NB4 (cell line): ENCODE data around the gene ETAA1.

ENCODE experiments used
- DNase-seq: peaks from one replicate; pipeline ENCODE4 v3.0.0; 2010; ENCODE audit warnings: low read depth
- H3K4me3 ChIP-seq: one replicate; pipeline ENCODE4 v1.5.1; 2011; ENCODE audit warnings: mild to moderate bottlenecking, low read depth, low read length, moderate library complexity
- MYC ChIP-seq: IDR thresholded peaks from 2 replicates; pipeline ENCODE4 v1.6.1; 2011; ENCODE audit warnings: low read depth, low read length
- POLR2A ChIP-seq: IDR thresholded peaks from 2 replicates; pipeline ENCODE4 v1.6.1; 2011; ENCODE audit warnings: mild to moderate bottlenecking; ENCODE audit not compliant: insufficient read length; ENCODE audit errors: extremely low read depth
- TF ChIP-seq, protein P1 (sequence below): IDR thresholded peaks from one replicate; pipeline ENCODE4 v1.5.1; 2012; ENCODE audit warnings: low read depth, low read length
- TF ChIP-seq, protein P2 (sequence below): IDR thresholded peaks from 2 replicates; pipeline ENCODE4 v1.6.1; 2011; ENCODE audit warnings: low read depth, low read length

ETAA1 gene

DNA sequence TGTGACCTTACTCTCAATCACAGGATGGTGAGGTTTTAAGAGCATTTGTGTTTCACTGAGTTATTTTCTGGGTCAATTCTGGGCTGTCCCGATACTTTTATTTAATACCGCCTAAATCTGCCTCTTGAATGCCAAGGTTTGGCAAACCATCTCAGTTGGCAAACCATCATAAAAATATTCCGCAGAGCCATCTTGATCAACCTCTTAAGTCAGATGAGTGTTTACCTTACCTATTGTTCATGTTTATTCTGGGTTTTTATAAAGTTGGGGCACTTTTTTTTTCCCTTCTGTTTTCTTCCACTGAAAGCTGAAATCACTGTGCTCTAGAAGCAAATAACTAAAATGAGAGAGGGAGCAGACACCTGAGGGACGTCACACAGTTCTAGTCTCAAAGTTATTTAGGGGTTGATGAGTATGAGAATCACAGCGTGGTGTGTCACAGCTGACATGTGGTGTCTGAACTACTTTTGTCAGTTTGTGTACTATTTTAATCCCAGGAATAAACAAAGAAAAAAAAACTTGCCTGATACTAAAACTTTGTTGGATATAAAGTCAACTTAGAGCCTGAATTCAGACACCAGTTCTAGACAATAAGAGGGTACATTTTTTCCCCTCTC is 48.6 kb downstream of the ETAA1 start:
- TF ChIP-seq, protein P1, sequence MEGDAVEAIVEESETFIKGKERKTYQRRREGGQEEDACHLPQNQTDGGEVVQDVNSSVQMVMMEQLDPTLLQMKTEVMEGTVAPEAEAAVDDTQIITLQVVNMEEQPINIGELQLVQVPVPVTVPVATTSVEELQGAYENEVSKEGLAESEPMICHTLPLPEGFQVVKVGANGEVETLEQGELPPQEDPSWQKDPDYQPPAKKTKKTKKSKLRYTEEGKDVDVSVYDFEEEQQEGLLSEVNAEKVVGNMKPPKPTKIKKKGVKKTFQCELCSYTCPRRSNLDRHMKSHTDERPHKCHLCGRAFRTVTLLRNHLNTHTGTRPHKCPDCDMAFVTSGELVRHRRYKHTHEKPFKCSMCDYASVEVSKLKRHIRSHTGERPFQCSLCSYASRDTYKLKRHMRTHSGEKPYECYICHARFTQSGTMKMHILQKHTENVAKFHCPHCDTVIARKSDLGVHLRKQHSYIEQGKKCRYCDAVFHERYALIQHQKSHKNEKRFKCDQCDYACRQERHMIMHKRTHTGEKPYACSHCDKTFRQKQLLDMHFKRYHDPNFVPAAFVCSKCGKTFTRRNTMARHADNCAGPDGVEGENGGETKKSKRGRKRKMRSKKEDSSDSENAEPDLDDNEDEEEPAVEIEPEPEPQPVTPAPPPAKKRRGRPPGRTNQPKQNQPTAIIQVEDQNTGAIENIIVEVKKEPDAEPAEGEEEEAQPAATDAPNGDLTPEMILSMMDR: no peak
- TF ChIP-seq MYC: no peak
- no peak for TF ChIP-seq POLR2A
- TF ChIP-seq, protein P2, sequence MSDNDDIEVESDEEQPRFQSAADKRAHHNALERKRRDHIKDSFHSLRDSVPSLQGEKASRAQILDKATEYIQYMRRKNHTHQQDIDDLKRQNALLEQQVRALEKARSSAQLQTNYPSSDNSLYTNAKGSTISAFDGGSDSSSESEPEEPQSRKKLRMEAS: no peak
- no peak for DNase-seq
- H3K4me3 ChIP-seq: no peak overlapping the region

DNA sequence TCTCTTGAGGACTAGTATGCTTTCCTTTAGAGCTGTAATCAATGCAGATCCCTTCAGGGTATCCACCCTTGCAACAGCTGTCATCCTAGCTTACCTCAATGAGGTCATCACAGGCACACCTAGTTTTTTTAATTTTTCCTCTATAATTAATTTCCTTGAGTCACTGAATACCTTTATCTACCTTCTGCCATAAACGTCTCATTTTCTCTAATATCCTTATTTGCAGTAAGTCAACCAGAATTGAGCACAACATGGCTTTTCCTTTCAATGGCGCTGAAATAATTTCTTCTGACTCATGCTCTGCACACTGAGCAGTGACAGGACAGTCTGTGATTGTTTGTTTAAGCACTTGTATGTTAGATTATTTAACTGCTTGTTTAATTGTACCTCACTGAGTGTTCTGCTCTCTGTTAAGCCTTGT is 49.4 kb downstream of the ETAA1 start:
- H3K4me3 ChIP-seq: no peak overlapping the region
- DNase-seq: no peak
- TF ChIP-seq POLR2A (no peak), MYC (no peak)
- TF ChIP-seq, protein P2: no peak
- TF ChIP-seq, protein P1: no peak

DNA sequence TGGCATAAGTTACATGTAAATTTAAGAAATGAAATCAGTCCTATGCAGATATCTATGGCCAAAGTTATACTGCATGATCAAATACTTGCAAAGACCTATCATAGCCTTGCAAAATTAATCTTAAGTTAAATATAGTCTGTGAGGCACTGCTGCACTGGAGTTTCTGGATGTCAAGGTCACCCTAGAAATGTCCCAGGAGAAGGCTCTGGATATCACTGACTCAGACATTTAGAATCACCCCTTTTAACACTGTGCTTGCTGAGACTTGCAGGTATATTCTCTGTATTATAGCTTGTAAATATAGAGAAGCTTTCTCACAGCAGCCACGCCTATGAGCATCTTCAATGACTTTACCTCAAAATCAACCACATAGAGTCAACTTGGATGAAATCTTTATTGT is 51.5 kb downstream of the ETAA1 start:
- DNase-seq: no peak
- TF ChIP-seq, protein P2: no peak
- TF ChIP-seq POLR2A: no peak
- TF ChIP-seq MYC: no peak
- TF ChIP-seq, protein P1: no peak
- H3K4me3 ChIP-seq: no peak overlapping the region

DNA sequence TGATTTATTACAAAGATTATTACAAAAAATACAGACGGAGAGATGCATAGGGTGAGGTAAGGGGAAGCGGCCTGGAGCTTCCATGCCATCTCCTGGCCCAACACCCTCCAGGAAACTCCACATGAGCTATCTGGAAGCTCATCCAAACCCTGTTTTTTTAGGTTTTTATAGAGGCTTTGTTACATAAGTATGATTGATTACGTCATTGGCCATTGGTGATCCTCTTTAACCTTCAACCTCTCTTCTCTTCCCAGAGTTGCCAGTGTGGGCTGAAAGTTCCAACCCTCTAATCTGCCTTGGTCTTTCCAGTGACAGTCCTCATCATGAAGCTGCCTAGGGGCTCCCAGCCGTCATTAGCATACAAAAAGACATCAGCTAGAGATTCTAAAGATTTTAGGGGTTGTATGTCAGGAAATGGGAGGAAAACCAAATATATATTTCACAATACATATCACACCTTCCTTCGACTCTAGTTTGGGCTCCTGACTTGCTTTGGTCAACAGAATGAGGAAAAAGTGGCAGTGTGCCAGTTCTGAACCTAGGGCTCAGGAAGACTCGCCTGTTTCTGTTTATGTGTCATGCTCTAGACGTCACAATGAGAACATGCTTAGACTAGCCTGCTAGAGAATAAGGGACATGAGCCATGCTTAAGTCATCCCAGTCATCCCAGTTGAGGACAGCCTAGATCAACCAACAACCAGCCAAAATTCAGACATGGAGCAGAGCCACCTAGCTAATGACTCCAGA is 54.1 kb downstream of the ETAA1 start:
- TF ChIP-seq, protein P1: no peak
- TF ChIP-seq POLR2A: no peak
- TF ChIP-seq, protein P2: no peak
- TF ChIP-seq MYC: no peak
- no peak for DNase-seq
- H3K4me3 ChIP-seq: no peak overlapping the region

DNA sequence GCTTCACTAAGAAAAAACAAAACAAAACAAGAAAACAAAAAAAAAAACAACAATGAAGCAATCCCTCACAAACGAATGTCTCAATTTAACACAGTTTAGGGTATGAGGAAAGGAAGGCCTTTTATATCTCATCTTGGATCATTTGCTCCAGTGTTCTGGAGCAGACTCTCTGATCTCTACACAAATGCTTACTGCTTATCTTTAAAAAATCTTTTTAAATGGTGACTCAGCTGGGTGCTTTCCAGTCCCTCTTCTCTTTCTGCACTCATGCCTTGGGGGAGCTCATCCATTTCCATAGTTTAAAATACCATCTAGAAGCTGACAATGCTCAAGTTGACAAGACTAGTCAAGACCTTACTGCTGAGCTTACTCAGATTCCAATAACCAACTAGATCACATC is 56.2 kb downstream of the ETAA1 start:
- DNase-seq: no peak
- H3K4me3 ChIP-seq: no peak overlapping the region
- TF ChIP-seq, protein P1: no peak
